BLaER1 (cell line): ENCODE results near the gene KCNQ4.

ENCODE experiments used
- H3K27ac ChIP-seq: shearing (Covaris generic); formaldehyde crosslinking; 2 replicates; pipeline ENCODE4 v1.8.1; 2022
- H3K27me3 ChIP-seq: shearing (Covaris generic); formaldehyde crosslinking; 2 replicates; pipeline ENCODE4 v1.8.1; 2022
- H3K36me3 ChIP-seq: shearing (Covaris generic); formaldehyde crosslinking; 2 replicates; pipeline ENCODE4 v1.8.1; 2022
- H3K4me1 ChIP-seq: shearing (Covaris generic); formaldehyde crosslinking; 2 replicates; pipeline ENCODE4 v1.8.1; 2022
- H3K4me2 ChIP-seq: shearing (Covaris generic); formaldehyde crosslinking; 2 replicates; pipeline ENCODE4 v1.8.1; 2022
- H3K4me3 ChIP-seq: shearing (Covaris generic); formaldehyde crosslinking; 2 replicates; pipeline ENCODE4 v1.8.1; 2022
- H3K9ac ChIP-seq: shearing (Covaris generic); formaldehyde crosslinking; 2 replicates; pipeline ENCODE4 v1.8.1; 2022
- H3K9me3 ChIP-seq: shearing (Covaris generic); formaldehyde crosslinking; 2 replicates; pipeline ENCODE4 v1.8.1; 2022
- H4K20me1 ChIP-seq: shearing (Covaris generic); formaldehyde crosslinking; 2 replicates; pipeline ENCODE4 v1.8.1; 2022
- Cebpa-rat ChIP-seq: shearing (Covaris generic); IDR thresholded peaks from 2 replicates; pipeline ENCODE4 v1.8.1; 2022

KCNQ4 gene

GRCh38 chr1:40824591-40825434, 41.2 kb downstream of the KCNQ4 start:
- Histone ChIP-seq H3K27me3 (no peaks in the 10 kb centered on the region), H3K9me3 (no peaks in the 10 kb centered on the region), H3K36me3 (no peaks in the 10 kb centered on the region; the same call in 1 of the 2 replicates), H4K20me1 (no peaks in the 10 kb centered on the region), H3K27ac (peak overlapping the region; percentile 74), H3K4me1 (peaks cover 62% of the 10 kb centered on the region), H3K9ac (peak overlapping the region; percentile 60), H3K4me3 (0 out of 2 replicates have a peak overlapping the region, but pooled peaks have one; percentile 4), H3K4me2 (peak overlapping the region; percentile 78)
- no peak for TF ChIP-seq Cebpa-rat

GRCh38 chr1:40825435-40825788, 41.8 kb downstream of the KCNQ4 start:
- Histone ChIP-seq H3K9me3 (no peaks in the 10 kb centered on the region), H3K36me3 (no peaks in the 10 kb centered on the region; the same call in 1 of the 2 replicates), H3K4me2 (peak overlapping the region; percentile 78), H3K27me3 (no peaks in the 10 kb centered on the region), H3K4me3 (0 out of 2 replicates have a peak overlapping the region, but pooled peaks have one; percentile 4), H3K9ac (peak overlapping the region; percentile 60), H4K20me1 (no peaks in the 10 kb centered on the region), H3K27ac (peak overlapping the region; percentile 74), H3K4me1 (peaks cover 58% of the 10 kb centered on the region)
- no peak for TF ChIP-seq Cebpa-rat

- Histone ChIP-seq H3K4me3 (0 out of 2 replicates have a peak overlapping the region, but pooled peaks have one; percentile 4), H3K4me1 (peaks cover 52% of the 10 kb centered on the region), H3K27ac (peak overlapping the region; percentile 74), H3K9ac (peak overlapping the region; percentile 60), H4K20me1 (no peaks in the 10 kb centered on the region), H3K4me2 (peak overlapping the region; percentile 78), H3K27me3 (no peaks in the 10 kb centered on the region), H3K36me3 (no peaks in the 10 kb centered on the region; the same call in 1 of the 2 replicates), H3K9me3 (no peaks in the 10 kb centered on the region)
- TF ChIP-seq Cebpa-rat, result no peak
Measured at GRCh38 chr1:40825996-40826395, 42.4 kb downstream of the KCNQ4 start.

- no peak for TF ChIP-seq Cebpa-rat
- Histone ChIP-seq H3K36me3 (no peaks in the 10 kb centered on the region), H3K4me1 (peaks cover 24% of the 10 kb centered on the region), H3K9me3 (no peaks in the 10 kb centered on the region), H3K4me3 (no peak overlapping the region), H3K9ac (no peak overlapping the region), H3K27me3 (no peaks in the 10 kb centered on the region), H4K20me1 (no peaks in the 10 kb centered on the region), H3K4me2 (no peak overlapping the region), H3K27ac (no peak overlapping the region)
Measured at GRCh38 chr1:40829631-40830245, 46.2 kb downstream of the KCNQ4 start.

- Histone ChIP-seq H3K4me2 (no peak overlapping the region), H3K27me3 (no peaks in the 10 kb centered on the region), H3K9ac (no peak overlapping the region), H4K20me1 (no peaks in the 10 kb centered on the region), H3K27ac (no peak overlapping the region), H3K36me3 (no peaks in the 10 kb centered on the region), H3K4me1 (peaks cover 22% of the 10 kb centered on the region), H3K9me3 (no peaks in the 10 kb centered on the region), H3K4me3 (no peak overlapping the region)
- no peak for TF ChIP-seq Cebpa-rat
Measured at GRCh38 chr1:40830419-40830943, 46.9 kb downstream of the KCNQ4 start.

- Histone ChIP-seq H3K27ac (no peak overlapping the region), H3K9me3 (no peaks in the 10 kb centered on the region), H3K4me3 (no peak overlapping the region), H3K9ac (no peak overlapping the region), H3K4me2 (no peak overlapping the region), H3K4me1 (peaks cover 15% of the 10 kb centered on the region), H3K36me3 (no peaks in the 10 kb centered on the region), H4K20me1 (no peaks in the 10 kb centered on the region), H3K27me3 (no peaks in the 10 kb centered on the region)
- no peak for TF ChIP-seq Cebpa-rat
Measured at GRCh38 chr1:40831001-40831732, 47.6 kb downstream of the KCNQ4 start.

GRCh38 chr1:40833979-40834378, 50.4 kb downstream of the KCNQ4 start:
- no peaks in the 10 kb centered on the region for H4K20me1 ChIP-seq
- H3K36me3 ChIP-seq, result 0 out of 2 replicates have a peak, but pooled peaks cover 6% of the 10 kb centered on the region
- H3K9me3 ChIP-seq, result no peaks in the 10 kb centered on the region
- TF ChIP-seq Cebpa-rat, result no peak
- H3K27me3 ChIP-seq, result no peaks in the 10 kb centered on the region
- peaks cover 9% of the 10 kb centered on the region for H3K4me1 ChIP-seq
- no peak overlapping the region for H3K27ac ChIP-seq
- no peak overlapping the region for H3K4me3 ChIP-seq
- no peak overlapping the region for H3K9ac ChIP-seq
- H3K4me2 ChIP-seq, result no peak overlapping the region

GRCh38 chr1:40834968-40835545, 51.5 kb downstream of the KCNQ4 start:
- H3K9ac ChIP-seq, result no peak overlapping the region
- 0 out of 2 replicates have a peak, but pooled peaks cover 6% of the 10 kb centered on the region for H3K36me3 ChIP-seq
- H3K27me3 ChIP-seq, result no peaks in the 10 kb centered on the region
- no peak overlapping the region for H3K4me3 ChIP-seq
- no peak for TF ChIP-seq Cebpa-rat
- no peak overlapping the region for H3K27ac ChIP-seq
- peaks cover 20% of the 10 kb centered on the region for H3K4me1 ChIP-seq
- no peaks in the 10 kb centered on the region for H3K9me3 ChIP-seq
- no peaks in the 10 kb centered on the region for H4K20me1 ChIP-seq
- no peak overlapping the region for H3K4me2 ChIP-seq

GRCh38 chr1:40836283-40836682, 52.7 kb downstream of the KCNQ4 start:
- H3K4me1 ChIP-seq, result peaks cover 32% of the 10 kb centered on the region
- H3K36me3 ChIP-seq, result 0 out of 2 replicates have a peak, but pooled peaks cover 6% of the 10 kb centered on the region
- H3K27ac ChIP-seq, result no peak overlapping the region
- H3K9ac ChIP-seq, result no peak overlapping the region
- H4K20me1 ChIP-seq, result no peaks in the 10 kb centered on the region
- TF ChIP-seq Cebpa-rat, result no peak
- H3K9me3 ChIP-seq, result no peaks in the 10 kb centered on the region
- H3K27me3 ChIP-seq, result no peaks in the 10 kb centered on the region
- no peak overlapping the region for H3K4me3 ChIP-seq
- no peak overlapping the region for H3K4me2 ChIP-seq
